Activated T-cell treated with anti-CD3 and anti-CD28 coated beads, Interleukin-2, amount 50 U/mL, for 48 hours (primary cell): Measurements from ENCODE around the gene GALNT18.

Source experiments
- DNase-seq, 2 experiments: peaks; one replicate each; pipeline ENCODE4 v3.0.0-alpha.2; 2020

The GALNT18 gene

GRCh38 chr11:11621573-11622339, at the start of gene GALNT18:
TSS of gene GALNT18 (minus strand) at chr11:11622005.
- DNase-seq: peak; percentile 81 to 90

- no peak for DNase-seq
Measured at GRCh38 chr11:11670574-11670973, 48.8 kb upstream of the GALNT18 start.

GRCh38 chr11:11669233-11669846, 47.5 kb upstream of the GALNT18 start:
- DNase-seq: no peak

GRCh38 chr11:11668781-11669180, 47.0 kb upstream of the GALNT18 start:
- no peak for DNase-seq

- no peak for DNase-seq
Measured at GRCh38 chr11:11668274-11668673, 46.5 kb upstream of the GALNT18 start.

- no peak for DNase-seq
Measured at GRCh38 chr11:11667056-11667455, 45.3 kb upstream of the GALNT18 start.

GRCh38 chr11:11665407-11665806, 43.6 kb upstream of the GALNT18 start:
- DNase-seq: no peak

- DNase-seq: no peak
Measured at GRCh38 chr11:11663907-11664306, 42.1 kb upstream of the GALNT18 start.

- DNase-seq: no peak
Measured at GRCh38 chr11:11662578-11662977, 40.8 kb upstream of the GALNT18 start.

GRCh38 chr11:11661326-11662040, 39.7 kb upstream of the GALNT18 start:
- DNase-seq: no peak

GRCh38 chr11:11660363-11660740, 38.5 kb upstream of the GALNT18 start:
- no peak for DNase-seq

GRCh38 chr11:11659567-11660362, 38.0 kb upstream of the GALNT18 start:
- DNase-seq: no peak

- no peak for DNase-seq
Measured at GRCh38 chr11:11657218-11657955, 35.6 kb upstream of the GALNT18 start.

GRCh38 chr11:11641581-11641980, 19.8 kb upstream of the GALNT18 start:
- DNase-seq: no peak

- no peak for DNase-seq
Measured at GRCh38 chr11:11640996-11641395, 19.2 kb upstream of the GALNT18 start.

- DNase-seq: no peak
Measured at GRCh38 chr11:11640152-11640551, 18.3 kb upstream of the GALNT18 start.

- no peak for DNase-seq
Measured at GRCh38 chr11:11636671-11637070, 14.9 kb upstream of the GALNT18 start.

- no peak for DNase-seq
Measured at GRCh38 chr11:11635443-11635842, 13.6 kb upstream of the GALNT18 start.

- DNase-seq: no peak
Measured at GRCh38 chr11:11629368-11629767, 7.6 kb upstream of the GALNT18 start.

GRCh38 chr11:11628651-11629050, 6.8 kb upstream of the GALNT18 start:
- no peak for DNase-seq

GRCh38 chr11:11626128-11626527, 4.3 kb upstream of the GALNT18 start:
- DNase-seq: no peak

GRCh38 chr11:11624926-11625325, 3.1 kb upstream of the GALNT18 start:
- no peak for DNase-seq
